ENCODE measurements around the gene IREB2.

DNA sequence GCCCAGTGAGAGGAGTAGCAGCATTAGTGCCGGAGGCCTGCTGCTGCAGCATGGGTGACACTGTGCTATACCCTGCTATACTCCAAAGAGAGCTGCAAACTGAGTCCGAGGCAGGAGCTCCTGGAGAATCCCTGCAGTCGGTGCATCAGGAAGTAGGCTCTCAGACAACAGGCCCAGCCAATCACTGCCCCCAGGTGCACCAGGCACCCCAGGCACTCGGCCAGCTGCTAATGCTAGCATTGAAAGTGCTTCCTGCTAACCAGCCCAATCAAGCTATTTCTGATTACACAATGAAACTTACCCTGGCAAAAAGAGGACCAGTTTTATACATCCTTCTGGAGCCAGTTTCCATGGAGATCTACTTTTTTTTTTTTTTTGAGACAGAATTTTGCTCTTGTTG lies 45.6 kb upstream of the IREB2 start:
- TF ChIP-seq, protein P1, sequence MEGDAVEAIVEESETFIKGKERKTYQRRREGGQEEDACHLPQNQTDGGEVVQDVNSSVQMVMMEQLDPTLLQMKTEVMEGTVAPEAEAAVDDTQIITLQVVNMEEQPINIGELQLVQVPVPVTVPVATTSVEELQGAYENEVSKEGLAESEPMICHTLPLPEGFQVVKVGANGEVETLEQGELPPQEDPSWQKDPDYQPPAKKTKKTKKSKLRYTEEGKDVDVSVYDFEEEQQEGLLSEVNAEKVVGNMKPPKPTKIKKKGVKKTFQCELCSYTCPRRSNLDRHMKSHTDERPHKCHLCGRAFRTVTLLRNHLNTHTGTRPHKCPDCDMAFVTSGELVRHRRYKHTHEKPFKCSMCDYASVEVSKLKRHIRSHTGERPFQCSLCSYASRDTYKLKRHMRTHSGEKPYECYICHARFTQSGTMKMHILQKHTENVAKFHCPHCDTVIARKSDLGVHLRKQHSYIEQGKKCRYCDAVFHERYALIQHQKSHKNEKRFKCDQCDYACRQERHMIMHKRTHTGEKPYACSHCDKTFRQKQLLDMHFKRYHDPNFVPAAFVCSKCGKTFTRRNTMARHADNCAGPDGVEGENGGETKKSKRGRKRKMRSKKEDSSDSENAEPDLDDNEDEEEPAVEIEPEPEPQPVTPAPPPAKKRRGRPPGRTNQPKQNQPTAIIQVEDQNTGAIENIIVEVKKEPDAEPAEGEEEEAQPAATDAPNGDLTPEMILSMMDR (conservative IDR thresholded peaks at IDR 0.05; ENCODE audit: low read depth, low read length), result no peak
- TF ChIP-seq EZH2 (IDR thresholded peaks at IDR 0.05; ENCODE audit: low read length, unreplicated experiment) (no peak), EZH2phosphoT487 (IDR thresholded peaks at IDR 0.05; ENCODE audit: borderline replicate concordance, low read length) (no peak)
